Glomerular endothelial cell (primary cell): Measurements from ENCODE around the gene WIPF2. TPM values are rescaled to one million over a fixed set of nuclear protein-coding genes. Genes with fewer than 3 reads are reported as not detected.

Source experiments
- DNase-seq: peaks from one replicate; pipeline ENCODE4 v3.0.0-alpha.2; 2011; ENCODE audit warnings: low read depth, low spot score; ENCODE audit errors: extremely low read depth
- total RNA-seq: library from RNA; depleted of rRNA; stranded (reverse); fragments of >200 nt; gene quantifications from 2 replicates; pipeline ENCODE4 v1.2.3, GENCODE V29; 2015

Gene WIPF2
- total RNA-seq, 1 donor from 2014 or later, result 17.3 TPM

GRCh38 chr17:40244255-40244654 lies 25.2 kb downstream of the WIPF2 start:
- no peak for DNase-seq

- DNase-seq, result no peak
Observed at GRCh38 chr17:40247926-40248495, 28.9 kb downstream of the WIPF2 start.

- DNase-seq, result no peak
Observed at GRCh38 chr17:40248507-40248906, 29.4 kb downstream of the WIPF2 start.

DNA sequence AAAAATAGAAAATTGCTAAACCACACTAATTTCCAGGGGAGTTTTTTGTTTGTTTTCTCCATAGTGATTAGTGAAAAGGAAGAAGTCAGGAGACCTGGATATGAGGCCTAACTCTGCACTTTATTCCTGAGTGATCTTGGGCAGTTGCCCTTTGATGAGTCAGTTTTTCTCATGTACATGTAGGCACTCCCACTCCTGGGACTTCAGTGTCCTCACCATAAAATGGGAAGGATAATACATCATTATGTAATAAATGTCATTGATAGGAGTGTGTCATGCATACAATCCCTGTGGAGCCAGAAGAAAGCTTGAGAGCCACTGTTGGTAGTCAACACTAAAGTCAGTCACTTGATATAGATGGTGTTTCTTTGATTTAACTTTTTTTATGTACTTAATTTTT lies 32.5 kb downstream of the WIPF2 start:
- peak; percentile 36 for DNase-seq

- no peak for DNase-seq
Observed at GRCh38 chr17:40253565-40253964, 34.5 kb downstream of the WIPF2 start.

- DNase-seq, result no peak
Observed at GRCh38 chr17:40259505-40259904, 40.4 kb downstream of the WIPF2 start.

- DNase-seq, result no peak
Observed at GRCh38 chr17:40260528-40260927, 41.4 kb downstream of the WIPF2 start.

DNA sequence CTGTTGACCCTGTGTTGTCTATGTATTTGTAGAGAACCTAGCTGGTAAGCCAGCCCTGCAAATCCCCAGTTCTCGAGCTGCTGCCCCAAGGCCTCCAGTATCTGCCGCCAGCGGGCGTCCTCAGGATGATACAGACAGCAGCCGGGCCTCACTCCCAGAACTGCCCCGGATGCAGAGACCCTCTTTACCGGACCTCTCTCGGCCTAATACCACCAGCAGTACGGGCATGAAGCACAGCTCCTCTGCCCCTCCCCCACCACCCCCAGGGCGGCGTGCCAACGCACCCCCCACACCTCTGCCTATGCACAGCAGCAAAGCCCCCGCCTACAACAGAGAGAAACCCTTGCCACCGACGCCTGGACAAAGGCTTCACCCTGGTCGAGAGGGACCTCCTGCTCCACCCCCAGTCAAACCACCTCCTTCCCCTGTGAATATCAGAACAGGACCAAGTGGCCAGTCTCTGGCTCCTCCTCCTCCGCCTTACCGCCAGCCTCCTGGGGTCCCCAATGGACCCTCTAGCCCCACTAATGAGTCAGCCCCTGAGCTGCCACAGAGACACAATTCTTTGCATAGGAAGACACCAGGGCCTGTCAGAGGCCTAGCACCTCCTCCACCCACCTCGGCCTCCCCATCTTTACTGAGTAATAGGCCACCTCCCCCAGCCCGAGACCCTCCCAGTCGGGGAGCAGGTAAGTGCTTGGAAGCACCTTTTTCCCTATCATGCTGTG lies 45.5 kb downstream of the WIPF2 start:
- DNase-seq, result no peak

DNA sequence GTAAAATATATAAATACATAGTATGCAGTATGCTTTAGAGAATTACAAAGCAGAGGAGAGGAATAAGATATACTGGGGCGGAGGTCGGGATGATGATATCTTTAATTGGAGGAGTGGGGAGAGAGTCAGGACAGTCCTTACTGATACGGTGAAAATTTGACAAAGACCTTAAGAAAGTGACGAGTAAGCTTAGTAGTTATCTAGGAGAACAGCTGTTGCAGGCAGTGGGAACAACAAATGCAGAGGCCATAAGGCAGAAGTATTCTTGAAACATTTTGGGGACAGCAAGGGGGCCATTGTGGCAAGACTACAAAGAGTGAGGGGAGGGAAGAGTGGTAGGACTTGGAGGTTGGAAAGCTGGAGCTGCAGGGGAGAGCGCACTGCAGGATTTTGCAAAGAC lies 46.2 kb downstream of the WIPF2 start:
- no peak for DNase-seq

GRCh38 chr17:40266882-40267281 lies 47.8 kb downstream of the WIPF2 start:
- no peak for DNase-seq

- DNase-seq, result no peak
Observed at GRCh38 chr17:40268141-40268712, 49.1 kb downstream of the WIPF2 start.

DNA sequence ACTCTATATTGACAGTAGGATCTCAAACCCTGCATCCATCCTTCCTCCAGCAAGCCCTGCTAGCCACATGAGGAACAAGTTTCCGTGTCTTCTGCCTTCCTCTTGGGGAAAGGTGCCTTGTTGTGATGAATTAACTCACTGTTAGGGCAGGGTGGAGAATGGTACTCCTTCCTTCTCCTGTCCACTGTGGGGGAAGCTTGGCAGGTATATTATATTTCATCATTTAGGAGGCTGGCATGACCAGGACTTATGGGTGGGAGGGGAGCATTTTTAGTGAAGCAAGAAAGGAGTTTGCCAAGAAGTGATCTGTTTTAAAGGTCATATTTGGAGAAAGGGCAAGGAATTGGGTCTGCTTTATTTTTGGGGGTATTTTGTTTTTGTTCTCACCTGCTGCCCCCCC lies 59.3 kb downstream of the WIPF2 start:
- DNase-seq, result no peak

- no peak for DNase-seq
Observed at GRCh38 chr17:40279402-40279801, 60.3 kb downstream of the WIPF2 start.

DNA sequence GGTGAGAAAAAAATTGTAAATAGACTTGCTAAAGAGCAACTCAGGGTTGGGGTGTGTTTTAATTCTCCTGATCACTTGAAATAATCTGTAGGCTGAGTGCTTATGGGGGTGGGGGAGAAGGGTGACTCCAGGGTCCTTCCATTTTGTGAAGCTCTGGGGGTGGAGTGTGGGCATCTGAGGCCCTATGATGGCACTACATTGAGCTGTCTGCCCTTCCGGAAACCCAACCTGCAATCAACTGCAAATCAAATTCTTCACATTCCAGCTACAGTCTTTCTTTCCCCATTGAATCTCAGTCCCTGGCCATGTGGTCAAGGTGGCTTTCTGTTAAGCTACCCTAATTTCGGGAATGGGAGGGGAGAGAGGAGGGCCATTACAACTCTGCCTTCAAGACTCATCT lies 62.6 kb downstream of the WIPF2 start:
- no peak for DNase-seq

GRCh38 chr17:40283662-40284061 lies 64.6 kb downstream of the WIPF2 start:
- no peak for DNase-seq

DNA sequence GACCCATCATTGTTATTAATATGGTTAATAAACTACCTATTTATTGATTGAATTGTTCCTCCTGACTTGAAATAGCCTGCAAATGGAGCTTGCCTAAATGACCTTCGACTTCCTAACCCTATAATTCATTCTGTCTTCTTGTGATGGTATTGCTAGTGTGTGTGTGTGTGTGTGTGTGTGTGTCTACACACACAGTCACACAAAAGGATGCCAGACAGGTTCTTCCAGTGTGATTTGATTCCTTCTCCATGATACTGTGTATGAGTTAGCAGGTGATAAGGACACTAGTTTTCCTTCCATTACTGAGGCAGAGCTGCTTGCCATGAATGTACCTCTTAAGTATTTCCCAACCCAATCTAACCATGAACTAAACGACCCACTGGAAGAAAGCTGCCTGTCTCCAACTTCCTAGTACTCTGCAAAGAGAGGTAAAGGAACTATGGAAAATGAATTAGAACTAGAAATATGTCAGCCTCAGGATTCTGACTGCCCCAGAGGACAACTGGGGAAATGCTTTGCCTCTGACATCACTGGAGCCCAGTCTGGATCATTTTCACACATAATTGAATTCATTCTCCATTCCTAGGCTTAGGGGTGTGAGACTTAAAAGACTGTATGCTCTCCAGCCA lies 65.1 kb downstream of the WIPF2 start:
- DNase-seq, result no peak

GRCh38 chr17:40286473-40286872 lies 67.4 kb downstream of the WIPF2 start:
- DNase-seq, result no peak

- no peak for DNase-seq
Observed at GRCh38 chr17:40287159-40287493, 68.0 kb downstream of the WIPF2 start.

- peak; percentile 95 for DNase-seq
Observed at GRCh38 chr17:40287494-40288369, 68.6 kb downstream of the WIPF2 start, which contains the start of gene CDC6. Gene CDC6 (plus strand): TSS chr17:40287879. CDS start chr17:40289421, 1,542 bp downstream.

DNA sequence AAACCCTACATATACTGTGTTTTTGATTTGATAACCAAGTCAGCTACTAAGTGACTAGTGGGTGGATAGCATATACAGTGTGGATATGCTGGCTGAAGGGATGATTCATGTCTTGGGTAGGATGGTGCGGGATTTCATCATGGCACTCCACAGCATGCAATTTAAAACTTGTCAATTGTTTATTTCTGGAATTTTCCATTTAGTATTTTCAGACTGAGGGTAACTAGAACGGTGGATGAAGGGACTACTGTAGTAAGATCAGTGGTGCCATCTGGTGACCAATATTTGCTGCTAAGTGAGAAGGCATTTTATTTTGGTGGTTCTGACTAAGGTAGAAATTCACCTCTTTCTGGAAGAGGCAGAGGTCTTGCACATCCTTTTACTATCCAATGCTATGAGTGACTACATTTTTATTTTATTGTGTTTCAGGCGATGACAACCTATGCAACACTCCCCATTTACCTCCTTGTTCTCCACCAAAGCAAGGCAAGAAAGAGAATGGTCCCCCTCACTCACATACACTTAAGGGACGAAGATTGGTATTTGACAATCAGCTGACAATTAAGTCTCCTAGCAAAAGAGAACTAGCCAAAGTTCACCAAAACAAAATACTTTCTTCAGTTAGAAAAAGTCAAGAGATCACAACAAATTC lies 71.7 kb downstream of the WIPF2 start:
- no peak for DNase-seq
